Karpas-422 (cell line): ENCODE data around the gene MAEA. TPM values are rescaled to one million over a fixed set of nuclear protein-coding genes. Genes with fewer than 3 reads are reported as not detected.

Source experiments
- DNase-seq: peaks from one replicate; pipeline ENCODE4 v3.0.0-alpha.2; 2015
- H2AFZ ChIP-seq: fragments of 200-600 bp; sonication (generic); 2 replicates; pipeline ENCODE4 v1.6.1; 2014; ENCODE audit warnings: antibody characterized with exemption, low read length, mixed read lengths
- H3K27ac ChIP-seq: fragments of 200-600 bp; sonication (generic); 2 replicates; pipeline ENCODE4 v1.5.1; 2014; ENCODE audit warnings: mild to moderate bottlenecking, low read length, moderate library complexity
- H3K27me3 ChIP-seq: fragments of 200-600 bp; sonication (generic); 2 replicates; pipeline ENCODE4 v1.6.1; 2014; ENCODE audit warnings: low read length, mixed read lengths
- H3K36me3 ChIP-seq: fragments of 200-600 bp; sonication (generic); 2 replicates; pipeline ENCODE4 v1.6.1; 2014; ENCODE audit warnings: low read length, mixed read lengths; ENCODE audit not compliant: insufficient read depth
- H3K4me1 ChIP-seq: fragments of 200-600 bp; sonication (generic); 2 replicates; pipeline ENCODE4 v1.6.1; 2014; ENCODE audit warnings: mild to moderate bottlenecking, low read length, mixed read lengths
- H3K4me2 ChIP-seq: fragments of 200-600 bp; sonication (generic); 2 replicates; pipeline ENCODE4 v1.6.1; 2014; ENCODE audit warnings: low read length, low read depth, mild to moderate bottlenecking; ENCODE audit not compliant: poor library complexity, severe bottlenecking
- H3K4me3 ChIP-seq: fragments of 200-600 bp; sonication (generic); 2 replicates; pipeline ENCODE4 v1.5.1; 2014; ENCODE audit warnings: mild to moderate bottlenecking, antibody characterized with exemption, low read length, mixed read lengths
- H3K79me2 ChIP-seq: fragments of 200-600 bp; sonication (generic); 2 replicates; pipeline ENCODE4 v1.6.1; 2014; ENCODE audit warnings: mild to moderate bottlenecking, low read length, mixed read lengths
- H3K9ac ChIP-seq: fragments of 200-600 bp; sonication (generic); 2 replicates; pipeline ENCODE4 v1.6.0; 2014; ENCODE audit warnings: low read length
- H3K9me2 ChIP-seq: fragments of 200-600 bp; sonication (generic), shearing (Covaris generic); replicated peaks from 2 replicates; pipeline ENCODE4 v1.6.0; 2014; ENCODE audit warnings: mild to moderate bottlenecking, low read length, moderate library complexity; ENCODE audit not compliant: insufficient read depth
- H3K9me3 ChIP-seq: fragments of 300-700, 200-600 bp; sonication (generic); 2 replicates; pipeline ENCODE4 v1.6.1; 2014; ENCODE audit warnings: low read length, mixed read lengths
- H4K20me1 ChIP-seq: fragments of 200-600 bp; sonication (generic); 2 replicates; pipeline ENCODE4 v1.6.1; 2014; ENCODE audit warnings: mild to moderate bottlenecking, antibody characterized with exemption, low read length, low read depth; ENCODE audit not compliant: insufficient read depth
- total RNA-seq: library from RNA; depleted of rRNA; stranded (reverse); fragments of >200 nt; shearing (Covaris generic); gene quantifications from 2 replicates; pipeline ENCODE4 v1.2.3, GENCODE V29; 2014; ENCODE audit warnings: low replicate concordance

MAEA gene
- total RNA-seq, 1 experiment from 2014 or later = 31.3 TPM

GRCh38 chr4:1367230-1367935 is 77.7 kb downstream of the MAEA start:
- Histone ChIP-seq H3K36me3 (no peaks in the 10 kb centered on the region), H3K9ac (no peak overlapping the region), H3K4me2 (no peak overlapping the region), H3K4me3 (no peak overlapping the region), H3K9me2 (no peaks in the 10 kb centered on the region), H3K79me2 (no peaks in the 10 kb centered on the region), H2AFZ (no peak overlapping the region), H3K4me1 (no peaks in the 10 kb centered on the region), H3K27ac (no peak overlapping the region), H4K20me1 (no peaks in the 10 kb centered on the region), H3K27me3 (no peaks in the 10 kb centered on the region), H3K9me3 (no peaks in the 10 kb centered on the region)
- no peak for DNase-seq

GRCh38 chr4:1367936-1368289 is 78.2 kb downstream of the MAEA start:
- no peaks in the 10 kb centered on the region for H3K27me3 ChIP-seq
- no peak overlapping the region for H3K27ac ChIP-seq
- DNase-seq = no peak
- H3K4me2 ChIP-seq = no peak overlapping the region
- no peaks in the 10 kb centered on the region for H3K36me3 ChIP-seq
- no peaks in the 10 kb centered on the region for H3K9me2 ChIP-seq
- H3K4me1 ChIP-seq = no peaks in the 10 kb centered on the region
- no peaks in the 10 kb centered on the region for H3K9me3 ChIP-seq
- no peaks in the 10 kb centered on the region for H3K79me2 ChIP-seq
- H3K9ac ChIP-seq = no peak overlapping the region
- no peak overlapping the region for H2AFZ ChIP-seq
- no peaks in the 10 kb centered on the region for H4K20me1 ChIP-seq
- H3K4me3 ChIP-seq = no peak overlapping the region

- H3K36me3 ChIP-seq = no peaks in the 10 kb centered on the region
- H3K27me3 ChIP-seq = no peaks in the 10 kb centered on the region
- H3K79me2 ChIP-seq = no peaks in the 10 kb centered on the region
- H2AFZ ChIP-seq = no peak overlapping the region
- H3K4me1 ChIP-seq = no peaks in the 10 kb centered on the region
- no peaks in the 10 kb centered on the region for H4K20me1 ChIP-seq
- no peak overlapping the region for H3K4me3 ChIP-seq
- no peaks in the 10 kb centered on the region for H3K9me2 ChIP-seq
- no peak overlapping the region for H3K9ac ChIP-seq
- H3K27ac ChIP-seq = no peak overlapping the region
- H3K9me3 ChIP-seq = no peaks in the 10 kb centered on the region
- no peak for DNase-seq
- H3K4me2 ChIP-seq = no peak overlapping the region
Observed at GRCh38 chr4:1368421-1369090, 78.9 kb downstream of the MAEA start.

GRCh38 chr4:1369091-1369450 is 79.4 kb downstream of the MAEA start:
- no peaks in the 10 kb centered on the region for H3K27me3 ChIP-seq
- H4K20me1 ChIP-seq = no peaks in the 10 kb centered on the region
- no peaks in the 10 kb centered on the region for H3K36me3 ChIP-seq
- no peak overlapping the region for H3K4me2 ChIP-seq
- H3K27ac ChIP-seq = no peak overlapping the region
- H3K4me3 ChIP-seq = no peak overlapping the region
- no peak overlapping the region for H3K9ac ChIP-seq
- no peaks in the 10 kb centered on the region for H3K4me1 ChIP-seq
- H3K9me2 ChIP-seq = no peaks in the 10 kb centered on the region
- H3K79me2 ChIP-seq = no peaks in the 10 kb centered on the region
- H3K9me3 ChIP-seq = no peaks in the 10 kb centered on the region
- no peak for DNase-seq
- H2AFZ ChIP-seq = no peak overlapping the region

- H3K79me2 ChIP-seq = no peaks in the 10 kb centered on the region
- H3K9ac ChIP-seq = no peak overlapping the region
- no peak overlapping the region for H3K4me2 ChIP-seq
- H2AFZ ChIP-seq = no peak overlapping the region
- H3K27ac ChIP-seq = no peak overlapping the region
- DNase-seq = no peak
- no peaks in the 10 kb centered on the region for H3K4me1 ChIP-seq
- no peak overlapping the region for H3K4me3 ChIP-seq
- no peaks in the 10 kb centered on the region for H3K27me3 ChIP-seq
- H3K36me3 ChIP-seq = no peaks in the 10 kb centered on the region
- H3K9me3 ChIP-seq = no peaks in the 10 kb centered on the region
- no peaks in the 10 kb centered on the region for H3K9me2 ChIP-seq
- H4K20me1 ChIP-seq = no peaks in the 10 kb centered on the region
Observed at GRCh38 chr4:1369479-1370079, 79.9 kb downstream of the MAEA start.

- Histone ChIP-seq H3K9ac (no peak overlapping the region), H3K4me1 (no peaks in the 10 kb centered on the region), H3K9me2 (no peaks in the 10 kb centered on the region), H3K4me2 (no peak overlapping the region), H4K20me1 (no peaks in the 10 kb centered on the region), H3K79me2 (no peaks in the 10 kb centered on the region), H3K27me3 (no peaks in the 10 kb centered on the region), H3K36me3 (no peaks in the 10 kb centered on the region), H2AFZ (no peak overlapping the region), H3K9me3 (no peaks in the 10 kb centered on the region), H3K4me3 (no peak overlapping the region), H3K27ac (no peak overlapping the region)
- DNase-seq = no peak
Observed at GRCh38 chr4:1370321-1371124, 80.8 kb downstream of the MAEA start.

GRCh38 chr4:1371176-1372165 is 81.8 kb downstream of the MAEA start:
- H3K79me2 ChIP-seq = no peaks in the 10 kb centered on the region
- H3K9me3 ChIP-seq = no peaks in the 10 kb centered on the region
- no peak overlapping the region for H3K27ac ChIP-seq
- H3K4me2 ChIP-seq = no peak overlapping the region
- no peak overlapping the region for H3K4me3 ChIP-seq
- DNase-seq = no peak
- no peaks in the 10 kb centered on the region for H3K27me3 ChIP-seq
- no peaks in the 10 kb centered on the region for H3K4me1 ChIP-seq
- H3K9me2 ChIP-seq = no peaks in the 10 kb centered on the region
- H4K20me1 ChIP-seq = no peaks in the 10 kb centered on the region
- H2AFZ ChIP-seq = no peak overlapping the region
- H3K36me3 ChIP-seq = no peaks in the 10 kb centered on the region
- no peak overlapping the region for H3K9ac ChIP-seq
